Fibroblast of lung (primary cell): ENCODE measurements around the gene MAST3. TPM values are rescaled to one million over a fixed set of nuclear protein-coding genes. Genes with fewer than 3 reads are reported as not detected.
A peak's percentile ranks its signal among the peaks of the same experiment; 100 is the strongest.

Source experiments
- DNase-seq, 2 donors: peaks; one replicate each; pipeline versions ENCODE4 v3.0.0 to v3.0.0-alpha.2; 2010; ENCODE audit warnings: low read depth in 2 of 2
- H2AFZ ChIP-seq: 2 replicates; pipeline ENCODE4 v1.5.1; 2012; ENCODE audit warnings: low read length, control low read depth, inconsistent platforms
- H3K27ac ChIP-seq: 2 replicates; pipeline ENCODE4 v1.5.1; 2011; ENCODE audit warnings: low read length, control low read depth; ENCODE audit not compliant: insufficient read depth
- H3K27me3 ChIP-seq: 2 replicates; pipeline ENCODE4 v1.5.1; 2011; ENCODE audit warnings: mild to moderate bottlenecking, low read length; ENCODE audit not compliant: control insufficient read depth, insufficient read depth
- H3K36me3 ChIP-seq: 2 replicates; pipeline ENCODE4 v1.5.1; 2011; ENCODE audit warnings: low read length; ENCODE audit not compliant: control insufficient read depth, insufficient read depth
- H3K4me1 ChIP-seq: 2 replicates; pipeline ENCODE4 v1.5.1; 2011; ENCODE audit warnings: low read length; ENCODE audit not compliant: control insufficient read depth, insufficient read depth; ENCODE audit errors: extremely low read depth
- H3K4me2 ChIP-seq: 2 replicates; pipeline ENCODE4 v1.5.1; 2011; ENCODE audit warnings: low read length, control low read depth; ENCODE audit not compliant: insufficient read depth; ENCODE audit errors: extremely low read depth
- H3K4me3 ChIP-seq, 4 experiments: fragments of 200-600 bp in 1 of 4; sonication (generic) in 1 of 4; replicated peaks in 1 of 4; 2 replicates each; pipeline ENCODE4 v1.5.1; 2011 to 2016; ENCODE audit warnings: low read length in 4 of 4, low read depth in 3 of 4, mild to moderate bottlenecking in 3 of 4, control low read depth in 2 of 4, inconsistent platforms in 1 of 4, mixed read lengths in 1 of 4; ENCODE audit not compliant: insufficient read depth in 1 of 4; ENCODE audit errors: control extremely low read depth in 1 of 4
- H3K79me2 ChIP-seq: 2 replicates; pipeline ENCODE4 v1.5.1; 2012; ENCODE audit warnings: mild to moderate bottlenecking, low read length, inconsistent platforms; ENCODE audit not compliant: control insufficient read depth, insufficient read depth
- H3K9ac ChIP-seq: 2 replicates; pipeline ENCODE4 v1.5.1; 2011; ENCODE audit warnings: mild to moderate bottlenecking, low read length, control low read depth; ENCODE audit not compliant: insufficient read depth
- H3K9me3 ChIP-seq: 2 replicates; pipeline ENCODE4 v1.5.1; 2012; ENCODE audit warnings: low read depth, low read length; ENCODE audit not compliant: control insufficient read depth, insufficient read depth
- H4K20me1 ChIP-seq: 2 replicates; pipeline ENCODE4 v1.5.1; 2011; ENCODE audit warnings: low read length; ENCODE audit not compliant: control insufficient read depth, insufficient read depth; ENCODE audit errors: extremely low read depth
- EZH2 ChIP-seq: IDR thresholded peaks from 2 replicates; pipeline ENCODE4 v1.5.1; 2012; ENCODE audit warnings: low read length, control low read depth, mild to moderate bottlenecking; ENCODE audit errors: missing control alignments
- polyA plus RNA-seq, 2 donors: library from polyadenylated mRNA; depleted of rRNA in 1 of 2; stranded (reverse) in 1 of 2; unstranded in 1 of 2; fragments of >200 nt; gene quantifications; 2 replicates each; pipeline ENCODE4 v1.2.1, GENCODE V29; 2011 to 2012; ENCODE audit warnings: missing spikeins in 1 of 2
- total RNA-seq: library from RNA; depleted of rRNA; stranded (reverse); fragments of >200 nt; gene quantifications from 2 replicates; pipeline ENCODE4 v1.2.1, GENCODE V29; 2014
- TF ChIP-seq, protein P1 (sequence below), 2 donors: IDR thresholded peaks in 1 of 2; conservative IDR thresholded peaks in 1 of 2; 1 replicate in 1 of 2; 2 replicates in 1 of 2; pipeline ENCODE4 v1.5.1; 2011 to 2012; ENCODE audit warnings: low read length in 2 of 2, control low read depth in 1 of 2, inconsistent platforms in 1 of 2, low read depth in 1 of 2, mild to moderate bottlenecking in 1 of 2

Gene MAST3
- total and polyA plus RNA-seq, 2 donors (not counting 1 experiment from before 2014, with no cell fraction given): 2.0 to 4.1 TPM

GRCh38 chr19:18194554-18195238 lies 97.1 kb downstream of the MAST3 start:
- Histone ChIP-seq H3K27ac (peak overlapping the region; percentile 88), H3K4me1 (no peaks in the 10 kb centered on the region)

DNA sequence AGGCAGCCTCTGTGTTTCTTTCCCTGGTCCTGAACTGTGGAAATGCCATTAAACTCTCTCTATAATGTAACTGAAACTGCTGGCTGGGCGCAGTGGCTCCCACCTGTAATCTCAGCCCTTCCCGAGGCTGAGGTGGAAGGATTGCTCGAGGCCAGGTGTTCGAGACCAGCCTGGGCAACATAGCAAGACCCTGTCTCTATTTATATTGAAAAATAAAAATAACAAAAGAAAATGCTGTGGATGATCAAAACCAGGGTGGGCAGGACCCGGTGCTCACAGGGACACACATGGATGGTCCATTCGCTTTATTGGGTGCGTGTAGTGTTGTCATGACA lies 98.9 kb downstream of the MAST3 start:
- Histone ChIP-seq H3K27me3 (no peaks in the 10 kb centered on the region), H3K4me1 (no peaks in the 10 kb centered on the region), H3K27ac (no peak overlapping the region), H3K4me2 (no peak overlapping the region), H2AFZ (no peak overlapping the region), H3K9me3 (no peaks in the 10 kb centered on the region), H4K20me1 (no peaks in the 10 kb centered on the region), H3K36me3 (peaks cover 10% of the 10 kb centered on the region), H3K79me2 (no peaks in the 10 kb centered on the region), H3K9ac (no peak overlapping the region), H3K4me3 (no peak overlapping the region)
- no peak for TF ChIP-seq EZH2
- TF ChIP-seq, protein P1, sequence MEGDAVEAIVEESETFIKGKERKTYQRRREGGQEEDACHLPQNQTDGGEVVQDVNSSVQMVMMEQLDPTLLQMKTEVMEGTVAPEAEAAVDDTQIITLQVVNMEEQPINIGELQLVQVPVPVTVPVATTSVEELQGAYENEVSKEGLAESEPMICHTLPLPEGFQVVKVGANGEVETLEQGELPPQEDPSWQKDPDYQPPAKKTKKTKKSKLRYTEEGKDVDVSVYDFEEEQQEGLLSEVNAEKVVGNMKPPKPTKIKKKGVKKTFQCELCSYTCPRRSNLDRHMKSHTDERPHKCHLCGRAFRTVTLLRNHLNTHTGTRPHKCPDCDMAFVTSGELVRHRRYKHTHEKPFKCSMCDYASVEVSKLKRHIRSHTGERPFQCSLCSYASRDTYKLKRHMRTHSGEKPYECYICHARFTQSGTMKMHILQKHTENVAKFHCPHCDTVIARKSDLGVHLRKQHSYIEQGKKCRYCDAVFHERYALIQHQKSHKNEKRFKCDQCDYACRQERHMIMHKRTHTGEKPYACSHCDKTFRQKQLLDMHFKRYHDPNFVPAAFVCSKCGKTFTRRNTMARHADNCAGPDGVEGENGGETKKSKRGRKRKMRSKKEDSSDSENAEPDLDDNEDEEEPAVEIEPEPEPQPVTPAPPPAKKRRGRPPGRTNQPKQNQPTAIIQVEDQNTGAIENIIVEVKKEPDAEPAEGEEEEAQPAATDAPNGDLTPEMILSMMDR (conservative IDR thresholded peaks at IDR 0.05 in 1 of 2, IDR thresholded peaks at IDR 0.05 in 1 of 2; ENCODE audit: low read depth in 1 of 2, low read length in 2 of 2): no peak
- DNase-seq: no peak

More at GRCh38 chr19:18194554-18195238, 97.1 kb downstream of the MAST3 start:
- Histone ChIP-seq H3K27me3 (no peaks in the 10 kb centered on the region), H4K20me1 (no peaks in the 10 kb centered on the region), H3K36me3 (peaks cover 10% of the 10 kb centered on the region), H3K4me2 (peak overlapping the region; percentile 85), H3K79me2 (no peaks in the 10 kb centered on the region), H3K9ac (no peak overlapping the region), H3K9me3 (no peaks in the 10 kb centered on the region), H3K4me3 (peak overlapping the region in 1 of 4 experiments; percentile 81), H2AFZ (no peak overlapping the region)
- TF ChIP-seq, protein P1 (conservative IDR thresholded peaks at IDR 0.05 in 1 of 2, IDR thresholded peaks at IDR 0.05 in 1 of 2; ENCODE audit: low read depth in 1 of 2, low read length in 2 of 2): no peak
- TF ChIP-seq EZH2: no peak
- peak; percentile 42 to 68 for DNase-seq

DNA sequence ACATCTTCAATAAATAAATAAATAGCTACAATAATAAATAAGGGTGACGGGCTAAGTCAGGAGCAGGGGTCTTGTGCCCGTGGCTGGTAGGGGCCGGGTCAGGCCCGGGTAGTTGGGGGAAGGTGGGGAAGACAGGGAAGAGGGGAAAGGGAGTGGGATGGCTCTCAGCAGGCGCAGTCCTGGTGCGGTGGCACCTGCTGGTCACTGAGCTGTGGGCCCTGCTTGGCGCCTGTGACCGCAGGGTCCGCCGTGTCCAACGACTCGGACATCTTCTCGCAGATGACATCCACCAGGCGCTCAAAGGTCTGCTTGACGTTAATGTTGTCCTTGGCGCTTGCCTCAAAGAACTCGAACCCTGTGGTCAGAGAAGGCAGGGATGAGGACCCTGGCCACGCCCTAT lies 99.7 kb downstream of the MAST3 start:
- H3K36me3 ChIP-seq: peaks cover 12% of the 10 kb centered on the region
- no peaks in the 10 kb centered on the region for H3K9me3 ChIP-seq
- H3K4me2 ChIP-seq: no peak overlapping the region
- H2AFZ ChIP-seq: no peak overlapping the region
- H3K4me3 ChIP-seq: no peak overlapping the region
- no peaks in the 10 kb centered on the region for H4K20me1 ChIP-seq
- no peaks in the 10 kb centered on the region for H3K4me1 ChIP-seq
- no peak for DNase-seq
- peaks cover 2% of the 10 kb centered on the region for H3K79me2 ChIP-seq
- no peak overlapping the region for H3K9ac ChIP-seq
- TF ChIP-seq, protein P1 (conservative IDR thresholded peaks at IDR 0.05 in 1 of 2, IDR thresholded peaks at IDR 0.05 in 1 of 2; ENCODE audit: low read depth in 1 of 2, low read length in 2 of 2): no peak
- TF ChIP-seq EZH2: no peak
- no peak overlapping the region for H3K27ac ChIP-seq
- no peaks in the 10 kb centered on the region for H3K27me3 ChIP-seq
